Keratinocyte (primary cell): Measurements from ENCODE around the gene KLHL10. TPM values are rescaled to one million over a fixed set of nuclear protein-coding genes. Genes with fewer than 3 reads are reported as not detected.

Experiments
- DNase-seq: peaks from one replicate; pipeline ENCODE4 v3.0.0-alpha.2; 2011; ENCODE audit warnings: low read depth, missing footprints, low spot score
- FAIRE-seq: peaks from 2 replicates; lab custom pipeline; 2011; peaks lifted over from hg19 to GRCh38; lab: Jason Lieb, UNC
- H2AFZ ChIP-seq: 2 replicates; pipeline ENCODE4 v1.6.0; 2012; ENCODE audit warnings: low read length, control low read depth, inconsistent platforms; ENCODE audit not compliant: control insufficient read depth
- H3K27ac ChIP-seq: 2 replicates; pipeline ENCODE4 v1.5.1; 2011; ENCODE audit warnings: low read length; ENCODE audit not compliant: control insufficient read depth, insufficient read depth
- H3K27me3 ChIP-seq: 3 replicates; pipeline ENCODE4 v1.6.0; 2011; ENCODE audit warnings: low read length; ENCODE audit not compliant: control insufficient read depth, insufficient read depth; ENCODE audit errors: extremely low read depth
- H3K36me3 ChIP-seq, 2 experiments: 2 replicates in 1 of 2; 3 replicates in 1 of 2; pipeline ENCODE4 v1.5.1; 2011; ENCODE audit warnings: low read length in 2 of 2, mild to moderate bottlenecking in 1 of 2; ENCODE audit not compliant: control insufficient read depth in 2 of 2, insufficient read depth in 2 of 2; ENCODE audit errors: extremely low read depth in 1 of 2
- H3K4me1 ChIP-seq: 3 replicates; pipeline ENCODE4 v1.5.1; 2011; ENCODE audit warnings: low read length; ENCODE audit not compliant: control insufficient read depth, insufficient read depth; ENCODE audit errors: extremely low read depth
- H3K4me2 ChIP-seq: 3 replicates; pipeline ENCODE4 v1.6.0; 2011; ENCODE audit warnings: low read depth, low read length; ENCODE audit not compliant: control insufficient read depth, insufficient read depth; ENCODE audit errors: extremely low read depth
- H3K4me3 ChIP-seq, 3 experiments: fragments of 200-600 bp in 1 of 3; sonication (generic) in 1 of 3; 2 replicates in 2 of 3; 3 replicates in 1 of 3; pipeline ENCODE4 v1.5.1; 2011 to 2016; ENCODE audit warnings: low read length in 3 of 3, mild to moderate bottlenecking in 3 of 3, control low read depth in 2 of 3, inconsistent platforms in 1 of 3, low read depth in 1 of 3, mixed read lengths in 1 of 3, mixed run types in 1 of 3, moderate library complexity in 1 of 3; ENCODE audit not compliant: control insufficient read depth in 2 of 3, insufficient read depth in 2 of 3; ENCODE audit errors: extremely low read depth in 1 of 3
- H3K79me2 ChIP-seq: 2 replicates; pipeline ENCODE4 v1.6.0; 2012; ENCODE audit warnings: low read length; ENCODE audit not compliant: control insufficient read depth, insufficient read depth
- H3K9ac ChIP-seq: 3 replicates; pipeline ENCODE4 v1.6.0; 2011; ENCODE audit warnings: low read length; ENCODE audit not compliant: control insufficient read depth, insufficient read depth; ENCODE audit errors: extremely low read depth
- H3K9me1 ChIP-seq: 3 replicates; pipeline ENCODE4 v1.6.0; 2011; ENCODE audit warnings: low read length; ENCODE audit not compliant: control insufficient read depth, insufficient read depth; ENCODE audit errors: extremely low read depth
- H3K9me3 ChIP-seq: 2 replicates; pipeline ENCODE4 v1.5.1; 2012; ENCODE audit warnings: low read depth, low read length; ENCODE audit not compliant: control insufficient read depth
- H4K20me1 ChIP-seq: 3 replicates; pipeline ENCODE4 v1.6.0; 2011; ENCODE audit warnings: low read length; ENCODE audit not compliant: control insufficient read depth, insufficient read depth; ENCODE audit errors: extremely low read depth
- CTCF ChIP-seq, 3 experiments: IDR thresholded peaks in 1 of 3; conservative IDR thresholded peaks in 1 of 3; optimal IDR thresholded peaks in 1 of 3; 2 replicates in 2 of 3; 3 replicates in 1 of 3; pipeline versions ENCODE3 to v1.5.1; 2011; ENCODE audit warnings: low read length in 3 of 3, mild to moderate bottlenecking in 3 of 3, moderate library complexity in 2 of 3, control low read depth in 1 of 3, inconsistent platforms in 1 of 3; ENCODE audit not compliant: insufficient read depth in 2 of 3; ENCODE audit errors: extremely low read depth in 1 of 3
- EZH2 ChIP-seq: IDR thresholded peaks from one replicate; pipeline ENCODE4 v1.6.1; 2012; ENCODE audit warnings: inconsistent platforms, mild to moderate bottlenecking, low read length, moderate library complexity
- dilution Hi-C: fragments of 300-500 bp; cut with MboI; formaldehyde crosslinking; loops from one replicate; pipeline ENCODE4 v1.7.0; 2020; ENCODE audit warnings: low sequenced_read_pairs; ENCODE audit not compliant: extremely low pct_ligation_motif_present
- polyA plus RNA-seq, 5 experiments: library from polyadenylated mRNA; depleted of rRNA in 3 of 5; stranded (reverse) in 3 of 5; stranded (forward) in 1 of 5; unstranded in 1 of 5; fragments of >200 nt; gene quantifications; 1 replicate in 1 of 5; 2 replicates in 3 of 5; 3 replicates in 1 of 5; pipeline versions ENCODE4 v1.2.1 to v1.2.3, GENCODE V29; 2011 to 2012; ENCODE audit warnings: missing spikeins in 2 of 5, low read depth in 1 of 5, low replicate concordance in 1 of 5

The KLHL10 gene
- polyA plus RNA-seq, 1 donor (not counting 4 experiments of a cell fraction or from before 2014, with no cell fraction given), result 0.21 TPM

GRCh38 chr17:41801374-41802271 lies 36.0 kb upstream of the KLHL10 start:
- Histone ChIP-seq H3K4me2 (peak overlapping the region; percentile 73), H4K20me1 (no peaks in the 10 kb centered on the region), H3K9me1 (no peaks in the 10 kb centered on the region), H3K36me3 (no peaks in the 10 kb centered on the region), H3K9ac (peak overlapping the region; percentile 74), H3K9me3 (no peaks in the 10 kb centered on the region), H3K27me3 (no peaks in the 10 kb centered on the region), H3K27ac (peak overlapping the region; percentile 89), H2AFZ (no peak overlapping the region), H3K4me1 (peaks cover 26% of the 10 kb centered on the region), H3K79me2 (no peaks in the 10 kb centered on the region), H3K4me3 (peak overlapping the region in 2 of 3 experiments; percentile 8 to 33)
- TF ChIP-seq EZH2 (no peak), CTCF (optimal IDR thresholded peaks at IDR 0.05 in 1 of 3, IDR thresholded peaks at IDR 0.05 in 1 of 3, conservative IDR thresholded peaks at IDR 0.05 in 1 of 3; ENCODE audit: extremely low read depth in 1 of 3, insufficient read depth in 2 of 3, low read length in 3 of 3) (peak; percentile 93 to 99 (median 97))
- peak; percentile 61 for FAIRE-seq
- dilution Hi-C loops, result no loop called here
- DNase-seq, result no peak

GRCh38 chr17:41803049-41804020 lies 34.3 kb upstream of the KLHL10 start:
- no peak overlapping the region for H3K4me3 ChIP-seq
- dilution Hi-C loops, result no loop called here
- no peak overlapping the region for H2AFZ ChIP-seq
- peaks cover 0 to 2% of the 10 kb centered on the region in 2 experiments for H3K36me3 ChIP-seq
- DNase-seq (no peak), FAIRE-seq (no peak)
- H3K27me3 ChIP-seq, result no peaks in the 10 kb centered on the region
- TF ChIP-seq EZH2 (no peak), CTCF (optimal IDR thresholded peaks at IDR 0.05 in 1 of 3, IDR thresholded peaks at IDR 0.05 in 1 of 3, conservative IDR thresholded peaks at IDR 0.05 in 1 of 3; ENCODE audit: extremely low read depth in 1 of 3, insufficient read depth in 2 of 3, low read length in 3 of 3) (no peak)
- no peaks in the 10 kb centered on the region for H3K9me3 ChIP-seq
- H3K9ac ChIP-seq, result no peak overlapping the region
- H3K79me2 ChIP-seq, result no peaks in the 10 kb centered on the region
- H4K20me1 ChIP-seq, result no peaks in the 10 kb centered on the region
- H3K4me2 ChIP-seq, result no peak overlapping the region
- H3K27ac ChIP-seq, result no peak overlapping the region
- H3K9me1 ChIP-seq, result no peaks in the 10 kb centered on the region
- peaks cover 26% of the 10 kb centered on the region for H3K4me1 ChIP-seq
